Fibroblast of skin of back (primary cell): ENCODE measurements around the gene TUBGCP6.

Source experiments
- DNase-seq: peaks from one replicate; pipeline ENCODE4 v3.0.0-alpha.2; 2013

Gene TUBGCP6

GRCh38 chr22:50226063-50226874 is 18.6 kb downstream of the TUBGCP6 start:
- DNase-seq = no peak

GRCh38 chr22:50225200-50225969 is 19.4 kb downstream of the TUBGCP6 start:
- DNase-seq = no peak

- DNase-seq = no peak
Observed at GRCh38 chr22:50224071-50224470, 20.8 kb downstream of the TUBGCP6 start.

GRCh38 chr22:50222508-50222907 is 22.3 kb downstream of the TUBGCP6 start:
- DNase-seq = no peak

DNA sequence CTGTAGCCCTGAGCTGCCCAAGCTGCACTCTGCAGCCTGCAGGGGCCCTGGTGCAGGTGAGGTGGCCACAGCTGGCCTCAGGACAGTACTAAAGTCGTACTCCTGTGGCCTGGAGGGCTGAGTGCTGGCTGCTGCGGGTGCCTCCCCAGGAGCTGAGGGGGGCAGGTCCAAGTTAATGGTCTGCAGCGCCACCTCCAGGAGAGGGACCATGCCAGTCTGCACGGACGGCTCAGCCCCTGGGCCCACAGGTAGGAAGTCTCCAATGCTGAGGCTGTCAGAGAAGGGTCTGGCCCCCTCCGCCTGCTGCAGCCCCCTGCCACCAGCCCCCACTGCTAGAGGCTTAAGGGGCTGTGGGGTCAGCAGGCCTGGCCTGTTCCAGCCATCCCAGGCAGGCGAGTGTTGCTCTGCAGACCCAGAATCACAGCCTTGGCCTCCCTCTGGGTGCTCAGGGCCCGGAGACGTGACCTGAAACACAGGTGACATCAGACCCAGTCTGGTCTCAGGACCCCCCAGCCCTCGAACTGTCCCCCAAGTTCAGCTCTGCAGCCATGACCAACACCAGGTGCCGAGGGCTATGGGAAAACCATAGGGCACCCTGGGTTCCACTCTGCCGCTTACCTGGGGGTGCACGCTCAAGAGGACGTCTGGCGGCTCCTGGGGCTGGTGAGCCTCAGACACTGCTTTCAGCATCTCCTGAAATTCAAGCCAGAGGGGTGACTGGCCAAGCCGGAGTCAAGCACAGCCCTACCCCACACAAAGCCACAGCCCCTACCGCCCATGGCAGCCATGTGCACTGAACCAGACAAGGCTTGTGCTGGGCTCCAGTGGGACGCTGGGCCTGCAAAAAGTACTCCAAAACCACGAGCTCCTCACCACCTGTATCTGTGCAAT is 23.2 kb downstream of the TUBGCP6 start:
- no peak for DNase-seq

DNA sequence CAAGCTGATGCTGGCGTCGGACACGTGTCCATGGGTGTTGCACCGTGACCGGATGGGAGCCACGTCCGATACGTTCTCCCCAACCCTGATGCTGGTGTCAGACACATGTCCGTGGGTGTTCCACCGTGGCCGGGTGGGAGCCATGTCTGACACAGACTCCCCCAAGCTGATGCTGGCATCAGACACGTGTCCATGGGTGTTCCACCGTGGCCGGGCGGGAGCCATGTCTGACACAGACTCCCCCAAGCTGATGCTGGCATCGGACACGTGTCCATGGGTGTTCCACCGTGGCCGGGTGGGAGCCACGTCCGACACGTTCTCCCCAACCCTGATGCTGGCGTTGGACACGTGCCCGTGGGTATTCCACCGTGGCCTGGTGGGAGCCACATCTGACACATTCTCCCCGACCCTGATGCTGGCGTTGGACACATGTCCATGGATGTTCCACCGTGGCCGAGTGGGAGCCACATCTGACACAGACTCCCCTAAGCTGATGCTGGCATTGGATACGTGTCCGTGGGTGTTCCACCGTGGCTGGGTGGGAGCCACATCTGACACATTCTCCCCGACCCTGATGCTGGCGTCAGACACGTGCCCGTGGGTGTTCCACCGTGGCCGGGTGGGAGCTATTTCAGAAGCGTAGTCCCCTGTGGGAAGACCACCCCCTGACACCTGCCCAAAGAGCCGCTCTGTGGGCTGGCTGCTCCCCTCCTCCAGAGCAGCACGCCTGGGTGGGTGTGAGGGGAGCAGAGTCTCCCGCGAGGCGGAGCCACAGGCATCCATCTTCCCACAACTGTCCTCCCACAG is 24.0 kb downstream of the TUBGCP6 start:
- DNase-seq = no peak

- DNase-seq = no peak
Observed at GRCh38 chr22:50219800-50220602, 24.8 kb downstream of the TUBGCP6 start.

GRCh38 chr22:50218996-50219727 is 25.7 kb downstream of the TUBGCP6 start:
- DNase-seq = peak; percentile 69

- DNase-seq = no peak
Observed at GRCh38 chr22:50218153-50218995, 26.4 kb downstream of the TUBGCP6 start.

DNA sequence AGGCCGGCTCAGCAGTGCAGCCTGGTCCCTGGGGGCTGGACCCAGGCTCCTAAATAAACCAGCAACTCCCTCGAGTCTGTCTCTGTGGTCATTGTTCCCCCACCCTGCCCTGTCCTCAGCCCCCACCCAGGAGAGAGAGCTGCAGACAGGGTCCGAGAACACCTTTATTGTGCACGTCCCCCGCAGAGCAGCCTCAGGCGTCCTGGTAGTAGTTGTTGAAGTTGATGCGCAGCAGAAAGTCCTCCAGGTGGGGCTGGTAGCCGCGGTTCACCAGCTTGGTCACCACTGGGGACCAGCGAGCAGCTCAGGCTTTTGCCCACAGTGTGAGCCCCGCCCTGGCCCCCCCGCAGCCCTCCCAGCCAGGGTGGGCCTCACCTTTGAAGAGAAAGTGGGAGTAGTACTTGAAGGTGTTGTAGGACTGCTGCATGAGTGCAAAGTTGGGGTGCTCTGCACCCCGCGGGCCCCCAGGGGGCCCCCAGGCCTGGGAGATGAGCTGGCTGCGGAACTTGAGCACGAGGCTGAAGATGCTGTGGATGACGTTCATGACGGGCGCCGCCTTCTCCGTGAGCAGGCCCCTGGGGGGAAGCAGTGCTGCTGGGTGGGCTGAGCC is 27.2 kb downstream of the TUBGCP6 start:
- no peak for DNase-seq

DNA sequence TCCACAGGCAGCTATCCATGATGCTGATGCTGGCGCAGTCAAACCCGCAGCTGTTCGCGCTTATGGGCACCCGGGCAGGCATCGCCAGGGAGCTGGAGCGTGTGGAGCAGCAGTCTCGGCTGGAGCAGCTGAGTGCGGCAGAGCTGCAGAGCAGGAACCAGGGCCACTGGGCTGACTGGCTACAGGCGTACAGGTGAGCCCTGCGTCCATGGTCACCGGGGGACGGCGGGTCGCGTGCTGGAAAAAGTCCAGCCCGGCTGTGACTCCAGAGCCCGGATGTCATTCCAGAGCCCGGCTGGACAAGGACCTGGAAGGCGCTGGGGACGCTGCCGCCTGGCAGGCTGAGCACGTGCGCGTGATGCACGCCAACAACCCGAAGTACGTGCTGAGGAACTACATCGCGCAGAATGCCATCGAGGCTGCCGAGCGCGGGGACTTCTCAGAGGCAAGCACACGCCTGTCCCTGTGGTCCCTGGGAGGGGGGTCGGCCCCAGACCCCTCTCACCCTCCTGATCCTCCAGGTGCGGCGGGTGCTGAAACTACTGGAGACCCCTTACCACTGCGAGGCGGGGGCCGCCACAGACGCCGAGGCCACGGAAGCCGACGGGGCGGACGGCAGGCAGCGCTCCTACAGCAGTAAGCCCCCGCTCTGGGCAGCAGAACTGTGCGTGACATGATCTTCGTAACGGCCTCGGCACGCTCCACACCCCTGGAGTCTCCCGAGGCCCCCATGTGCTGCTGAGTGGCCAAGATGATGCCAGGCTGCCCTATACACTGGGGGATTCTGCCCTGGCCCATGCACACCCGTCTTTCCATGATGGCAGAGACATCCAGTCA is 27.9 kb downstream of the TUBGCP6 start:
- DNase-seq = no peak

DNA sequence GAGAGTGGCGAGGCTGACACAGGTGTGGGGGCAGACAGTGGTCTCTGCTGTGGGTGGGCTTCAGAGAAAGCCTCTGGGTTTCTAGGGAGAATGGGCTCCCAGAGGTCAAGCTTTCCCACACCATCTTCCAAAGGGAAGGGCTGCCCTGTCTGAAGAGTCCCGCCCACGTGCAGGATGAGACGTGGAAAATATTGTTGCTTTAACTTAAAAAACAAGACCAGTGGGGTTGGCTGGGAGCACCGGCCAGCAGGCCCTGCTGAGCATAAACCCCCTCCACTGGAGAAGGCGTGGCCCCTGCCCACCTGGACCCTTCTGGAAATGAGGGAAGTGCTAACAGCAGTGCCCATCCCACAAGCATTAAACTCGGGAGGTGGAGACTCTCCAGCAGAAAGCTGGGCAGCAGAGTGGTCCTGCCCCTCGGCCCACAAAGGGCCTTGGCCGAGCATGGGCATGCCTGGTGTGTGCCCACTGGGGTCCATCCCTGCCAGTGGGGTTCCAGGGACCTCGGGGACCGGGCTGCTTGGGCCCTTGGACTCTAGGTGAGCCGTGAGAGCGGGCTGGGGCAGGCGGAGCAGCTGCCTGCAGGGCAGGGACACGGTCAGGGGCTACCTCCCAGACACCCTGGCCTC is 28.7 kb downstream of the TUBGCP6 start:
- no peak for DNase-seq

DNA sequence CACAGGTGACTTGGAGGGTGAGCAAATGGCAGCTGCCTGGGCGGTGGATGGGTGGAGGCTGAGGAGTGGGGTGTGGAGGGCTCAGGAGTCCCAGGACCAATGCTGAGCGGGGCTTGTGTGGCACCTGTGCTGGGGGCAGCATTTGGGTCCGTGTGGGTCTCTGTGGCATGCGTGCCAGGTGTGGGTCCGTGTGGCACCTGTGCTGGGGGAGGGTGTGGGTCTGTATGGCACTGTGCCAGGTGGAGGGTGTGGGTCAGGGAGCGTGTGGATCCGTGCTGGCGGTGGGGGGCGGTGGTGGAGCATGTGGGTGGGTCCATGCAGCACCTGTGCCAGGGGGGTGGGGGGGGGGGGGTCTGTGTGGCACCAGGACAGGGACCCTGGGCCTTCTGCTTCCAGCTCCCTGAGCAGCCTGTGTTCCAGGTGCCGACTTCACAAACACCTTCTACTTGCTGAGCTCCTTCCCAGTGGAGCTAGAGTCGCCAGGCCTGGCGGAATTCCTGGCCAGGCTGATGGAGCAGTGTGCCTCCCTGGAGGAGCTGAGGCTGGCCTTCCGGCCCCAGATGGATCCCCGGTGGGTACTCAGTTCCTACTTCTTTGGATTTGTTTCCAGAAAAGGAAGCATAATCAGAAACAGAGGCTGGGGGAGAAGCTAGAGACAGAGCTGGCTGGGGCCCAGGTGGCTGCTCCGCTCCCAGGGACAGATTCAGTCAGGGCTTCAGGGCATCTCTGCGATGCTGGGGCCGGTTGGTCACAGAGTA is 29.3 kb downstream of the TUBGCP6 start:
- no peak for DNase-seq

- no peak for DNase-seq
Observed at GRCh38 chr22:50213263-50213662, 31.6 kb downstream of the TUBGCP6 start.

DNA sequence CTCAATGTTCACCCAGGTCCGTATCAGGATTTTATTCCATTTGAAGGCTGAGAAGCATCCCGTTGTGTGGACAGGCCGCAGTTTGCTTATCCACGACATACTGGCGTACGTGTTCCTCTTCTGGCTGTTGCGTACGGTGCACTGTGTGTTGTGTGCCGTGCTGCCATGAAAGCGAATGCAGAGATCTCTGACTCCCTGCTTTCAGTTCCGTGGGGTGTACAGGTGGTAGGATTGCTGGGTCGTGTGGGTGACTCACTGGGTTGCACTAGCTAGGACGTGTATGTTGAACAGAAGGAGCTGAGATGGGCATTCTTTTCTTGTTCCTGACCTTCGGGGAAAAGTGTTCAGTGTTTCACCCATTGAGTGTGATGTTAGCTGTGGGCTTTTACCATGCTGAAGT is 33.7 kb downstream of the TUBGCP6 start:
- no peak for DNase-seq

DNA sequence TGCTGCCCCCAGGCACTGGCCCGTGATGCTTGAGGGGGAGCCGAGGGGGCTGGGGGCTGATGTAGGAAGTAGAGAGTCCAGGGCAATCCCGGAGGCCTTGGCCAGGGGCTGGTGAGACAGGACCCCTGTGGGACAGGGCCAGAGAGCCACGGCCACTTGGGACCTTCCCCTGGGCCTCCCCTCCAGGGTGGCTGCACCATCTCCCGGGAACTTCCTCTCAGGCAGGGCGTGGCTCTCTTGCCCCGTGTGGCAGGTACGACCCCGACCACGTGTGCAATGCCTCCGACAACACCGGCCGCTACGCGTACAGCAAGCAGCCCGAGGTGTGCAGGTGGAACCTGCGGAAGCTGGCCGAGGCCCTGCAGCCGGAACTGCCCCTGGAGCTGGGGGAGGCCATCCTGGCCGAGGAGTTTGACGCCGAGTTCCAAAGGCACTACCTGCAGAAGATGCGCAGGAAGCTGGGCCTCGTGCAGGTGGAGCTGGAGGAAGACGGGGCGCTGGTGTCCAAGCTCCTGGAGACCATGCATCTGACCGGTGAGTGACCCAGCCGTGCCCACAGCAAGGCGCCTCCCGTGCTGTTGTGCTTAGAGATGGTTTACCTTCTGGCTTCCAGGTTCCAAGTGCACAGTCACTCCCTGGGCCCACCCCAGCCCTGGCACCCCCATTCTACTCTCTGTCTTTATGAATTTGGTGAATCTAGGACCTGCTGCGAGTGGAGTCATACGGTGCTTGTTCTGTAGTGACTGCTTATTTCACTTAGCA is 34.3 kb downstream of the TUBGCP6 start:
- DNase-seq = no peak
